Panc1 (cell line): ENCODE data around the gene SYT9. TPM values are rescaled to one million over a fixed set of nuclear protein-coding genes. Genes with fewer than 3 reads are reported as not detected.

ENCODE experiments used
- ATAC-seq: fragments of 200-7000 bp; cut with Tn5 transposase; 2 replicates; pipeline ENCODE4 v1.9.1; 2020; ENCODE audit warnings: mild to moderate bottlenecking, moderate library complexity
- BruUV-seq: library from RNA; stranded (reverse); fragments of 400-500 nt; replicated peaks from 2 replicates; lab custom pipeline; 2021; lab: Mats Ljungman, UMichigan
- CTCF ChIA-PET: fragments of 300-600 bp; sonication (Branson Sonifier 250); formaldehyde crosslinking; loops from one replicate; lab custom pipeline; 2022; ENCODE audit warnings: antibody characterized with exemption; lab: Charles Lee
- POLR2A ChIA-PET: fragments of 300-600 bp; sonication (Branson Sonifier 250); formaldehyde crosslinking; loops from one replicate; lab custom pipeline; 2022; ENCODE audit warnings: antibody characterized with exemption; lab: Charles Lee
- DNase-seq: peaks from one replicate; pipeline ENCODE4 v3.0.0-alpha.2; 2010; ENCODE audit warnings: low read depth, low spot score
- H3K27ac ChIP-seq: 2 replicates; pipeline ENCODE4 v1.5.1; 2011; ENCODE audit warnings: mild to moderate bottlenecking, low read length, inconsistent platforms
- H3K27me3 ChIP-seq: fragments of 200-500 bp; sonication (Bioruptor generic); 2 replicates; pipeline ENCODE4 v1.6.0; 2014; ENCODE audit warnings: low read length, inconsistent platforms; ENCODE audit not compliant: control insufficient read depth, insufficient read depth
- H3K36me3 ChIP-seq: fragments of 200-500 bp; sonication (Bioruptor generic); 2 replicates; pipeline ENCODE4 v1.5.1; 2014; ENCODE audit warnings: inconsistent platforms, mild to moderate bottlenecking, low read length, moderate library complexity; ENCODE audit not compliant: control insufficient read depth, insufficient read depth
- H3K4me1 ChIP-seq: 2 replicates; pipeline ENCODE4 v1.5.1; 2011; ENCODE audit warnings: inconsistent platforms, mild to moderate bottlenecking, low read length, moderate library complexity; ENCODE audit not compliant: control insufficient read depth, insufficient read depth
- H3K4me3 ChIP-seq, 2 experiments: 2 replicates each; pipeline ENCODE4 v1.5.1; 2011 to 2012; ENCODE audit warnings: low read depth in 2 of 2, low read length in 2 of 2, mild to moderate bottlenecking in 2 of 2, inconsistent platforms in 1 of 2, moderate library complexity in 1 of 2
- H3K9me3 ChIP-seq: fragments of 200-500 bp; sonication (Bioruptor generic); 2 replicates; pipeline ENCODE4 v1.5.1; 2014; ENCODE audit warnings: low read depth, mild to moderate bottlenecking, inconsistent platforms, low read length, moderate library complexity; ENCODE audit not compliant: control insufficient read depth, insufficient read depth
- CTCF ChIP-seq: fragments of 450-650 bp; IDR thresholded peaks from 2 replicates; pipeline ENCODE4 v1.5.1; 2017; ENCODE audit warnings: mild to moderate bottlenecking
- POLR2AphosphoS5 ChIP-seq: IDR thresholded peaks from 2 replicates; pipeline ENCODE4 v1.6.1; 2012; ENCODE audit warnings: mild to moderate bottlenecking, low read depth, low read length, moderate library complexity
- REST ChIP-seq, 2 experiments: IDR thresholded peaks; 2 replicates each; pipeline ENCODE4 v1.6.1; 2011 to 2012; ENCODE audit warnings: low read depth in 2 of 2, control low read depth in 1 of 2, low read length in 1 of 2, mild to moderate bottlenecking in 1 of 2, moderate library complexity in 1 of 2; ENCODE audit not compliant: insufficient read depth in 1 of 2
- SIN3A ChIP-seq: IDR thresholded peaks from 2 replicates; pipeline ENCODE4 v1.6.1; 2012; ENCODE audit warnings: low read depth, mild to moderate bottlenecking, low read length, moderate library complexity, borderline replicate concordance; ENCODE audit not compliant: insufficient read depth
- TCF7L2 ChIP-seq: IDR thresholded peaks from 2 replicates; pipeline ENCODE4 v1.6.1; 2011; ENCODE audit warnings: mild to moderate bottlenecking, low read depth, low read length, inconsistent platforms
- in situ Hi-C: cut with HindIII; loops from 2 replicates; pipeline ENCODE4 v1.10.0; 2016; ENCODE audit warnings: low sequenced_read_pairs, low pct_unique_long_range_greater_than_20kb
- intact Hi-C: fragments of 100-400 bp; cut with micrococcal nuclease; formaldehyde crosslinking; loops from one replicate; pipeline ENCODE4 v1.10.0; 2022; ENCODE audit not compliant: unreplicated experiment
- total RNA-seq: library from RNA; stranded (reverse); gene quantifications from one replicate; pipeline ENCODE4 v1.2.1, GENCODE V29; 2021; ENCODE audit not compliant: unreplicated experiment

Gene SYT9
- total RNA-seq, 1 experiment from 2014 or later = 3.7 TPM

GRCh38 chr11:7306900-7307299, 55.2 kb downstream of the SYT9 start:
- Histone ChIP-seq H3K4me1 (no peaks in the 10 kb centered on the region), H3K4me3 (no peak overlapping the region), H3K36me3 (no peaks in the 10 kb centered on the region), H3K27ac (no peak overlapping the region), H3K27me3 (no peaks in the 10 kb centered on the region), H3K9me3 (no peaks in the 10 kb centered on the region)
- BruUV-seq = no TSS peak
- ChIA-PET POLR2A (no interaction called here), CTCF (no interaction called here)
- in situ Hi-C loops (loop anchor here (5.0 kb wide), 1 partner anchor 35 kb away; no protein-coding TSS in a partner anchor), intact Hi-C loops (no loop called here)
- TF ChIP-seq SIN3A = no peak
- no peak for TF ChIP-seq POLR2AphosphoS5
- no peak for TF ChIP-seq TCF7L2
- TF ChIP-seq REST (IDR thresholded peaks at IDR 0.05; ENCODE audit: insufficient read depth in 1 of 2, low read depth in 2 of 2, low read length in 1 of 2) = no peak
- no peak for TF ChIP-seq CTCF
- DNase-seq = no peak
- ATAC-seq = no peak

- POLR2A ChIA-PET = no interaction called here
- Histone ChIP-seq H3K9me3 (no peaks in the 10 kb centered on the region), H3K27me3 (no peaks in the 10 kb centered on the region), H3K27ac (no peak overlapping the region), H3K4me1 (no peaks in the 10 kb centered on the region), H3K36me3 (no peaks in the 10 kb centered on the region), H3K4me3 (no peak overlapping the region)
- CTCF ChIA-PET = no interaction called here
- no peak for ATAC-seq
- no TSS peak for BruUV-seq
- TF ChIP-seq TCF7L2 (no peak), CTCF (no peak), REST (IDR thresholded peaks at IDR 0.05; ENCODE audit: insufficient read depth in 1 of 2, low read depth in 2 of 2, low read length in 1 of 2) (no peak), SIN3A (no peak), POLR2AphosphoS5 (no peak)
- intact Hi-C loops = no loop called here
- no peak for DNase-seq
- in situ Hi-C loops = loop anchor here (5.0 kb wide), 1 partner anchor 34 kb away; no protein-coding TSS in a partner anchor
Measured at GRCh38 chr11:7307836-7308235, 56.1 kb downstream of the SYT9 start.
